HCT116 (cell line): Measurements from ENCODE around the gene RIT1. TPM values are rescaled to one million over a fixed set of nuclear protein-coding genes. Genes with fewer than 3 reads are reported as not detected.

ENCODE experiments used
- ATAC-seq: fragments of 200-7000 bp; cut with Tn5 transposase; 2 replicates; pipeline ENCODE4 v1.9.1; 2020; ENCODE audit warnings: mild to moderate bottlenecking, moderate library complexity
- BruUV-seq: library from RNA; stranded (reverse); fragments of 400-500 nt; replicated peaks from 2 replicates; lab custom pipeline; 2021; lab: Mats Ljungman, UMichigan
- CTCF ChIA-PET: fragments of 300-600 bp; sonication (Branson Sonifier 250); formaldehyde crosslinking; loops from one replicate; lab custom pipeline; 2021; ENCODE audit warnings: antibody characterized with exemption; lab: Charles Lee
- POLR2A ChIA-PET: fragments of 300-600, 350-600 bp; sonication (Branson Sonifier 250); formaldehyde crosslinking; loops from one replicate; lab custom pipeline; 2021; ENCODE audit warnings: antibody characterized with exemption; lab: Charles Lee
- RAD21 ChIA-PET, 2 experiments: fragments of 300-600 bp; sonication (Branson Sonifier 250); formaldehyde crosslinking; loops; one replicate each; lab custom pipeline; 2023; ENCODE audit warnings: low total read pairs in 2 of 2; ENCODE audit not compliant: uncharacterized antibody in 2 of 2, unreplicated experiment in 2 of 2, low non-redundant PET in 1 of 2; lab: Charles Lee
- DNase-seq: peaks from one replicate; pipeline ENCODE4 v3.0.0-alpha.2; 2010; ENCODE audit warnings: low read depth, low spot score
- H2AFZ ChIP-seq: fragments of 200-600 bp; shearing (Covaris generic), sonication (generic); 2 replicates; pipeline ENCODE4 v1.6.1; 2017; ENCODE audit warnings: low read depth, mixed run types, mixed read lengths, antibody characterized with exemption, low read length; ENCODE audit not compliant: poor library complexity, severe bottlenecking
- H3K27ac ChIP-seq: 2 replicates; pipeline ENCODE4 v1.5.1; 2012; ENCODE audit warnings: low read depth, low read length
- H3K27me3 ChIP-seq: fragments of 200-600 bp; sonication (generic); 2 replicates; pipeline ENCODE4 v1.6.1; 2016; ENCODE audit warnings: mixed run types, low read length, mixed read lengths; ENCODE audit not compliant: insufficient read depth
- H3K36me3 ChIP-seq, 2 experiments: fragments of 200-500 bp in 1 of 2; fragments of 200-600 bp in 1 of 2; sonication (Bioruptor generic) in 1 of 2; sonication (generic) in 1 of 2; 2 replicates each; pipeline versions ENCODE4 v1.5.1 to v1.6.1; 2014 to 2016; ENCODE audit warnings: low read length in 2 of 2, inconsistent platforms in 1 of 2, mixed read lengths in 1 of 2, mixed run types in 1 of 2; ENCODE audit not compliant: insufficient read depth in 2 of 2, control insufficient read depth in 1 of 2
- H3K4me1 ChIP-seq, 2 experiments: fragments of 200-600 bp in 1 of 2; sonication (generic) in 1 of 2; 2 replicates each; pipeline versions ENCODE4 v1.5.1 to v1.6.1; 2012 to 2017; ENCODE audit warnings: low read length in 2 of 2, inconsistent platforms in 1 of 2, mild to moderate bottlenecking in 1 of 2, mixed read lengths in 1 of 2, mixed run types in 1 of 2, moderate library complexity in 1 of 2; ENCODE audit not compliant: insufficient read depth in 2 of 2, control insufficient read depth in 1 of 2
- H3K4me2 ChIP-seq: fragments of 200-600 bp; sonication (generic); 2 replicates; pipeline ENCODE4 v1.6.1; 2017; ENCODE audit warnings: mixed run types, low read length, mixed read lengths
- H3K4me3 ChIP-seq, 2 experiments: fragments of 200-600 bp in 1 of 2; sonication (generic) in 1 of 2; replicated peaks in 1 of 2; 2 replicates each; pipeline ENCODE4 v1.5.1; 2011 to 2016; ENCODE audit warnings: low read length in 2 of 2, control low read depth in 1 of 2, low read depth in 1 of 2, mild to moderate bottlenecking in 1 of 2, mixed read lengths in 1 of 2, mixed run types in 1 of 2
- H3K79me2 ChIP-seq: fragments of 200-600 bp; sonication (generic); 2 replicates; pipeline ENCODE4 v1.6.1; 2017; ENCODE audit warnings: mild to moderate bottlenecking, mixed run types, low read length, moderate library complexity, mixed read lengths; ENCODE audit not compliant: insufficient read depth
- H3K9ac ChIP-seq: fragments of 200-600 bp; sonication (generic); 2 replicates; pipeline ENCODE4 v1.6.1; 2016; ENCODE audit warnings: low read length, mixed read lengths
- H3K9me2 ChIP-seq: fragments of 200-600 bp; sonication (generic), shearing (Covaris generic); 2 replicates; pipeline ENCODE4 v1.6.1; 2017; ENCODE audit warnings: mixed run types, mild to moderate bottlenecking, moderate library complexity; ENCODE audit not compliant: insufficient read depth
- H3K9me3 ChIP-seq, 2 experiments: fragments of 200-500 bp in 1 of 2; fragments of 200-600 bp in 1 of 2; sonication (Bioruptor generic) in 1 of 2; sonication (generic) in 1 of 2; 2 replicates each; pipeline ENCODE4 v1.6.1; 2014 to 2017; ENCODE audit warnings: low read length in 2 of 2, mixed read lengths in 2 of 2, inconsistent platforms in 1 of 2, low read depth in 1 of 2, mild to moderate bottlenecking in 1 of 2, mixed run types in 1 of 2, moderate library complexity in 1 of 2; ENCODE audit not compliant: control insufficient read depth in 1 of 2, insufficient read depth in 1 of 2
- H4K20me1 ChIP-seq: fragments of 200-600 bp; sonication (generic), shearing (Covaris generic); 2 replicates; pipeline ENCODE4 v1.6.1; 2017; ENCODE audit warnings: mixed run types, mild to moderate bottlenecking, moderate library complexity; ENCODE audit not compliant: insufficient read depth
- CBX3 ChIP-seq: IDR thresholded peaks from 2 replicates; pipeline ENCODE4 v1.6.1; 2012; ENCODE audit warnings: low read depth
- CEBPB ChIP-seq: IDR thresholded peaks from 2 replicates; pipeline ENCODE4 v1.6.1; 2012; ENCODE audit warnings: low read depth
- EZH2phosphoT487 ChIP-seq: fragments of 200-600 bp; IDR thresholded peaks from 2 replicates; pipeline ENCODE4 v1.6.1; 2018; ENCODE audit warnings: antibody characterized with exemption, borderline replicate concordance
- JUND ChIP-seq: IDR thresholded peaks from 2 replicates; pipeline ENCODE4 v1.6.1; 2012
- RAD21 ChIP-seq: IDR thresholded peaks from 2 replicates; pipeline ENCODE4 v1.6.1; 2012; ENCODE audit warnings: low read depth, mild to moderate bottlenecking
- YY1 ChIP-seq: IDR thresholded peaks from 2 replicates; pipeline ENCODE4 v1.6.1; 2011; ENCODE audit warnings: low read length, low read depth, moderate library complexity, mild to moderate bottlenecking; ENCODE audit not compliant: insufficient replicate concordance; ENCODE audit errors: extremely low read depth
- ZFX ChIP-seq: fragments of 450-650 bp; IDR thresholded peaks from 2 replicates; pipeline ENCODE4 v1.6.1; 2017
- ZNF274 ChIP-seq: fragments of 200-500 bp; sonication (Bioruptor generic); IDR thresholded peaks from 2 replicates; pipeline ENCODE4 v1.6.1; 2014; ENCODE audit warnings: mild to moderate bottlenecking, low read depth, low read length, inconsistent platforms
- intact Hi-C: fragments of 100-400 bp; cut with micrococcal nuclease; formaldehyde crosslinking; loops from 2 replicates; pipeline ENCODE4 v1.10.0; 2022
- microRNA-seq: library from miRNA; unstranded; fragments of <30 nt; microRNA quantifications from one replicate; pipeline ENCODE4, GENCODE V29; 2016; ENCODE audit warnings: borderline number of aligned reads
- total RNA-seq: library from RNA; stranded (reverse); gene quantifications from one replicate; pipeline ENCODE4 v1.2.1, GENCODE V29; 2021; ENCODE audit not compliant: unreplicated experiment
- TF ChIP-seq, protein P1 (sequence below): IDR thresholded peaks from 2 replicates; pipeline ENCODE4 v1.6.1; 2012; ENCODE audit warnings: low read depth
- TF ChIP-seq, protein P2 (sequence below), 3 experiments: fragments of 200-600 bp in 1 of 3; sonication (generic) in 1 of 3; IDR thresholded peaks in 2 of 3; conservative IDR thresholded peaks in 1 of 3; 2 replicates each; pipeline ENCODE4 v1.5.1; 2012 to 2017; ENCODE audit warnings: low read depth in 2 of 3, low read length in 2 of 3, antibody characterized with exemption in 1 of 3, borderline replicate concordance in 1 of 3, control low read depth in 1 of 3, mild to moderate bottlenecking in 1 of 3, mixed read lengths in 1 of 3, mixed run types in 1 of 3, moderate library complexity in 1 of 3; ENCODE audit not compliant: insufficient read depth in 1 of 3

Gene RIT1
- total RNA-seq, 1 experiment from 2014 or later = 10.2 TPM

DNA sequence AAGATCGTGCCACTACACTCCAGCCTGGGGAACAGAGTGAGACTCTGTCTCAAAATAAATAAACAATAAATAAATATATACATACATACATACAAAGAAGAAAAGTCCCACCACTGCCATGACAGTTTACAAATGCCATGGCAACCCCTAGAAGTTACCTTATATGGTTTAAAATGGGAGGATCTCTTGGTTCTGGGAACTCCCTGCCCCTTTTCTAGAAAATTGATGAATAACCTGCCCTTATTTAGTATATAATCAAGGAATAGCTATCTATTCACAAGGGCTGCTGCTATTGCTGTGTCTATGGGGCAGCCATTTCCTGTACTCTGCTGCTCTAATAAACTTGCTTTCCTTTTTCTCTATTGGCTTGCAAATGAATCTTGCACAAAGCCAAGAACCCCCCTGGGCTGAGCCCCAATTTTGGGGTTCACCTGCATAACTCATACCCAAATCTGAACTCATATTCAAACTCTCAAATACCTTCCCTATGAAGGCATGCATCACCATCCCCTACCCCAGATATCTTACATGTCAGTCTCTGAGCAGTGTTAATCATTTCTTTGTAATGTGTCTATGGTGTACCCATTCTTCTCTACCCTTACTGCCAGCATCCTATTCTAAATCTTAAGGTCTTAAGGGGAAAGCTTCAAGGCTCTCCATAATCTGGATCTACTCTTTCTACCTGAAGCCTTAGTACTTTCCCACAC lies 63.2 kb downstream of the RIT1 start:
- H3K79me2 ChIP-seq = peaks cover 80% of the 10 kb centered on the region
- ChIA-PET POLR2A (no interaction called here), RAD21 (no interaction called here), CTCF (no interaction called here)
- H3K27me3 ChIP-seq = no peaks in the 10 kb centered on the region
- H3K36me3 ChIP-seq = peaks cover 13 to 15% of the 10 kb centered on the region in 2 experiments; a peak in 3 of 4 replicates
- ATAC-seq (no peak), DNase-seq (no peak)
- no TSS peak for BruUV-seq
- no peaks in the 10 kb centered on the region for H3K9me3 ChIP-seq
- no peaks in the 10 kb centered on the region for H3K9me2 ChIP-seq
- H2AFZ ChIP-seq = no peak overlapping the region
- no peak overlapping the region for H3K27ac ChIP-seq
- no peaks in the 10 kb centered on the region; the same call in 1 of the 2 replicates for H4K20me1 ChIP-seq
- TF ChIP-seq, protein P1, sequence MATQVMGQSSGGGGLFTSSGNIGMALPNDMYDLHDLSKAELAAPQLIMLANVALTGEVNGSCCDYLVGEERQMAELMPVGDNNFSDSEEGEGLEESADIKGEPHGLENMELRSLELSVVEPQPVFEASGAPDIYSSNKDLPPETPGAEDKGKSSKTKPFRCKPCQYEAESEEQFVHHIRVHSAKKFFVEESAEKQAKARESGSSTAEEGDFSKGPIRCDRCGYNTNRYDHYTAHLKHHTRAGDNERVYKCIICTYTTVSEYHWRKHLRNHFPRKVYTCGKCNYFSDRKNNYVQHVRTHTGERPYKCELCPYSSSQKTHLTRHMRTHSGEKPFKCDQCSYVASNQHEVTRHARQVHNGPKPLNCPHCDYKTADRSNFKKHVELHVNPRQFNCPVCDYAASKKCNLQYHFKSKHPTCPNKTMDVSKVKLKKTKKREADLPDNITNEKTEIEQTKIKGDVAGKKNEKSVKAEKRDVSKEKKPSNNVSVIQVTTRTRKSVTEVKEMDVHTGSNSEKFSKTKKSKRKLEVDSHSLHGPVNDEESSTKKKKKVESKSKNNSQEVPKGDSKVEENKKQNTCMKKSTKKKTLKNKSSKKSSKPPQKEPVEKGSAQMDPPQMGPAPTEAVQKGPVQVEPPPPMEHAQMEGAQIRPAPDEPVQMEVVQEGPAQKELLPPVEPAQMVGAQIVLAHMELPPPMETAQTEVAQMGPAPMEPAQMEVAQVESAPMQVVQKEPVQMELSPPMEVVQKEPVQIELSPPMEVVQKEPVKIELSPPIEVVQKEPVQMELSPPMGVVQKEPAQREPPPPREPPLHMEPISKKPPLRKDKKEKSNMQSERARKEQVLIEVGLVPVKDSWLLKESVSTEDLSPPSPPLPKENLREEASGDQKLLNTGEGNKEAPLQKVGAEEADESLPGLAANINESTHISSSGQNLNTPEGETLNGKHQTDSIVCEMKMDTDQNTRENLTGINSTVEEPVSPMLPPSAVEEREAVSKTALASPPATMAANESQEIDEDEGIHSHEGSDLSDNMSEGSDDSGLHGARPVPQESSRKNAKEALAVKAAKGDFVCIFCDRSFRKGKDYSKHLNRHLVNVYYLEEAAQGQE = no peak
- TF ChIP-seq CEBPB = no peak
- TF ChIP-seq RAD21 = no peak
- TF ChIP-seq, protein P2, sequence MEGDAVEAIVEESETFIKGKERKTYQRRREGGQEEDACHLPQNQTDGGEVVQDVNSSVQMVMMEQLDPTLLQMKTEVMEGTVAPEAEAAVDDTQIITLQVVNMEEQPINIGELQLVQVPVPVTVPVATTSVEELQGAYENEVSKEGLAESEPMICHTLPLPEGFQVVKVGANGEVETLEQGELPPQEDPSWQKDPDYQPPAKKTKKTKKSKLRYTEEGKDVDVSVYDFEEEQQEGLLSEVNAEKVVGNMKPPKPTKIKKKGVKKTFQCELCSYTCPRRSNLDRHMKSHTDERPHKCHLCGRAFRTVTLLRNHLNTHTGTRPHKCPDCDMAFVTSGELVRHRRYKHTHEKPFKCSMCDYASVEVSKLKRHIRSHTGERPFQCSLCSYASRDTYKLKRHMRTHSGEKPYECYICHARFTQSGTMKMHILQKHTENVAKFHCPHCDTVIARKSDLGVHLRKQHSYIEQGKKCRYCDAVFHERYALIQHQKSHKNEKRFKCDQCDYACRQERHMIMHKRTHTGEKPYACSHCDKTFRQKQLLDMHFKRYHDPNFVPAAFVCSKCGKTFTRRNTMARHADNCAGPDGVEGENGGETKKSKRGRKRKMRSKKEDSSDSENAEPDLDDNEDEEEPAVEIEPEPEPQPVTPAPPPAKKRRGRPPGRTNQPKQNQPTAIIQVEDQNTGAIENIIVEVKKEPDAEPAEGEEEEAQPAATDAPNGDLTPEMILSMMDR (IDR thresholded peaks at IDR 0.05 in 2 of 3, conservative IDR thresholded peaks at IDR 0.05 in 1 of 3; ENCODE audit: borderline replicate concordance in 1 of 3, insufficient read depth in 1 of 3, low read depth in 2 of 3, low read length in 2 of 3) = no peak
- TF ChIP-seq ZFX = no peak
- TF ChIP-seq CBX3 = no peak
- no peak for TF ChIP-seq JUND
- no peak for TF ChIP-seq YY1
- TF ChIP-seq ZNF274 = no peak
- no peak for TF ChIP-seq EZH2phosphoT487
- H3K4me1 ChIP-seq = no peaks in the 10 kb centered on the region
- H3K4me3 ChIP-seq = no peak overlapping the region
- intact Hi-C loops = no loop called here
- no peak overlapping the region for H3K9ac ChIP-seq
- no peak overlapping the region for H3K4me2 ChIP-seq

Small RNA genes lying within 50 kb of the gene (microRNA-seq; reads per million reads assigned to microRNA genes)
- not detected for gene MIR6738

Other genes starting within 250 kb of the RIT1 start
- gene YY1AP1, start 222.6 kb downstream of the RIT1 start, total RNA-seq = 40.3 TPM
- 148 TPM for gene DAP3, start 222.3 kb downstream of the RIT1 start, total RNA-seq
- gene GON4L, start 54.1 kb downstream of the RIT1 start, total RNA-seq = 40.8 TPM
- 0.17 TPM for gene SYT11, start 51.8 kb downstream of the RIT1 start, total RNA-seq
- 60.7 TPM for gene KHDC4, start 23.1 kb upstream of the RIT1 start, total RNA-seq
- gene RXFP4, start 30.3 kb upstream of the RIT1 start, total RNA-seq = 0.20 TPM
- 90.1 TPM for gene ARHGEF2, start 67.2 kb upstream of the RIT1 start, total RNA-seq
- gene SSR2, start 109.6 kb upstream of the RIT1 start, total RNA-seq = 153 TPM
- gene UBQLN4, start 142.4 kb upstream of the RIT1 start, total RNA-seq = 68.4 TPM
- gene LAMTOR2, start 143.4 kb upstream of the RIT1 start, total RNA-seq = 60.2 TPM
- 142 TPM for gene RAB25, start 149.8 kb upstream of the RIT1 start, total RNA-seq
- gene MEX3A, start 171.1 kb upstream of the RIT1 start, total RNA-seq = 6.1 TPM
- 528 TPM for gene LMNA, start 203.4 kb upstream of the RIT1 start, total RNA-seq
- 0.39 TPM for gene SEMA4A, start 242.2 kb upstream of the RIT1 start, total RNA-seq